ENCODE measurements around the gene MIOS. TPM values are rescaled to one million over a fixed set of nuclear protein-coding genes. Genes with fewer than 3 reads are reported as not detected.
"Not testable (repeated sequence)": the region's sequence is repeated elsewhere in the genome, so short reads cannot be mapped to it uniquely, and the experiment has no call there.

The MIOS gene
- total and polyA plus RNA-seq, 5 experiments from 2014 or later, result 15.6 to 37.7 (median 23.5) TPM

DNA sequence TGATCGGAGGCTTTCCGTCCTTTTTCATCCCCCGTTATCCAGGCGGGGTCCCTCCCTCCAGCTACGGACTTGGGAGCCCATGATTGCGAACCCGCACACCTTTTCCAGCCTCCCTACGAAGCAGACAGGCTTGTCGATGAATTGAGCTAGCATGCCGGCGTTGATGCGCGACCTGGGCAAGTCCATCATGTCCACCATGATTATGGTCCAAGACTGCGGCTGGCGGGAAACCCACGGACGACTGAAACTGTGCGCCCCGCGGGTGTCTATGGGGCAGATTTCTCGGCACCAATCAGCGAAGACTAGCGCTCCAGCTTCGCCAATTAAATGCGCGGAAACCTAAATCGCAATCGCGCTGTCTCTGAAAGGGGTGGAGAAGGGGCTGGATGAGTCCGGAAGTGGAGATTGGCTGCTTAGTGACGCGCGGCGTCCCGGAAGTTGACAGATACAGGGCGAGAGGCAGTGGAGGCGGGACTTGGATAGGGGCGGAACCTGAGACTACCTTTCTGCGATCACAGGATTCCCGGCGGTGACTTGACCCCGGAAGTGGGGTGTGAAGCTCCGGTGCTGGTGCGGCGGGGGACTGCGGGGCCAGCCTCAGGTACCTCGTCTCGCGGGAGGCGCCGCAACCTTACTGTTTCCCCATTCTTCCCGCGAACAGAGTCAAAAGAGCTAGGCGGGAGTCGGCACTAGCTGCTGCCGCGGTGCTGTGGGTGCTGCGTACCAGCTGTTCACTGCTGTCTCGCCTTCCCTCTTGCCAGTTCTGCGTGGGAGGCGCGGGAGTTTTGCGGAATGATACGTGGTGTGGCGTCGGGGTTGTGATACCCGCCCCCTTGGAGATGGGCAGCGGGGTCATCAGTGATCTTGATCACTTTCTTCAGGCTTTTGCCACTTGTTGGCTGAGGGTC lies 73.8 kb downstream of the MIOS start, which contains the start of gene UMAD1:
TSS of gene UMAD1 (plus strand) at position 532 of the 908 bp plus-strand sequence. CDS start 32,620 bp downstream, outside the sequence.
- peaks cover 16 to 55% (median 50%) of the 10 kb centered on the region in 4 donors for H3K4me1 Mint-ChIP-seq
- H3K36me3 Mint-ChIP-seq, result peaks cover under 1 to 31% (median 10%) of the 10 kb centered on the region in 3 donors
- peak within 1 kb of the TSS; percentile 90 to 99 (median 97) for H3K4me3 Mint-ChIP-seq
- no peaks in the 10 kb centered on the region for H3K27me3 Mint-ChIP-seq
- DNase-seq (peak; percentile 87 to 99 (median 99)), ATAC-seq (peak; percentile 87 to 88)
- no peaks in the 10 kb centered on the region for H3K9me3 Mint-ChIP-seq
- POLR2A ChIA-PET, result interaction anchor here (0.6 to 2.8 kb wide), 13 partner anchors 11 to 579 kb away, joined by 3 to 35 read pairs (median 4); partner anchors contain the start of genes C1GALT1, GLCCI1 and MIOS
- peak within 1 kb of the TSS; percentile 94 to 100 (median 98) for H3K27ac Mint-ChIP-seq

DNA sequence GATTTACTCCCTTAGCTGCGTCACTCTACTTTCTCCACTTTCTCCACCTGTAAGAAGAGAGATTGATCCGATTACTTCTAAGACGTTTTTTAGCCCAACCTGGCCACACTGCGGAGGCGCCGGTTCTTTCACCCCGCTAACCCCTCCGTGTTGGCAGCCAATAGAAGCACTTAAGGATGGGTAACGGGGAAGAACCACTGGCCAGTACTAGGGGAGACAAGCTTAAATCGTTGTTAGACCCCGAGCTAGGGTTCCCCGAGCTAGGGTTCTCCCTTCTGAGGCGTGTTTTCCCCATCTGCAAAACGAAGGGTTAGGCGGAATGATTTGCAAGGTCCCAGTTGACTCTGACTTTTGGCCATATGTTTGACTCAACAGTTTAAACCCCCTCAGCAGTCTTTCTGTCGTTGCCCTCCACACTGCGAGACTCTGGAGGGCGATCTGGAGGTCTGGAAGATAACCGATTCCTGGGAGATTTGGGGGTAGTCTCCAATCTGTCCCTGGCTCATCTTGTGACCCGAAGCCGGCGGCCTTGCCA lies 74.5 kb downstream of the MIOS start:
- no peaks in the 10 kb centered on the region for H3K27me3 Mint-ChIP-seq
- peak; percentile 11 to 20 for ATAC-seq
- no peak for DNase-seq
- H3K4me1 Mint-ChIP-seq, result peaks cover 18 to 61% (median 56%) of the 10 kb centered on the region in 4 donors
- POLR2A ChIA-PET, result interaction anchor here (0.6 to 2.8 kb wide), 12 partner anchors 10 to 579 kb away, joined by 3 to 35 read pairs (median 4); partner anchors contain the start of genes GLCCI1 and MIOS
- no peaks in the 10 kb centered on the region for H3K9me3 Mint-ChIP-seq
- peaks cover 5 to 28% (median 16%) of the 10 kb centered on the region in 3 donors for H3K36me3 Mint-ChIP-seq
- peak overlapping the region; percentile 90 to 99 (median 97) for H3K4me3 Mint-ChIP-seq
- H3K27ac Mint-ChIP-seq, result peak overlapping the region; percentile 94 to 100 (median 98)

DNA sequence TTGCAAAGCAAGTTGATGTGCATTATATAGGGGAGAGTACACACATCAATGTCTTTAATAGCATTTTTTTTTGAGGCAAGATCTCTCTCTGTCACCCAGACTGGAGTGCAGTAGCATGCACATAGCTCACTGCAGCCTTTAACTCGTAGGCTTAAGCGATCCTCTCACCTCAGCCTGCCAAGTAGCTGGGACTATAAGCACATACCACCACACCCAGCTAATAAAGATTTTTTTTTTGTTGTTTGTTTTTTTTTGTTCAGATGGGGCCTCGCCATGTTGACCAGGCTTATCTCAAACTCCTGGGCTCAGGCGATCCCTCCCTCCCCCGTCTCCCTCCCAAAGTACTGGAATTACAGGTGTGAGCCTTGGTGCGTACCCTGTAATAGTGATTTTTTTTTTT lies 75.4 kb downstream of the MIOS start:
- DNase-seq, result no peak
- peak overlapping the region; percentile 90 to 99 (median 97) for H3K4me3 Mint-ChIP-seq
- no peak for ATAC-seq
- no peaks in the 10 kb centered on the region for H3K9me3 Mint-ChIP-seq
- POLR2A ChIA-PET, result interaction anchor here (1.3 to 2.8 kb wide), 3 partner anchors 9 to 557 kb away, joined by 3 to 35 read pairs (median 10); partner anchors contain the start of gene GLCCI1
- H3K27ac Mint-ChIP-seq, result peak overlapping the region in 8 of 10 donors; percentile 79 to 100 (median 98)
- no peaks in the 10 kb centered on the region for H3K27me3 Mint-ChIP-seq
- H3K4me1 Mint-ChIP-seq, result peaks cover 18 to 69% (median 64%) of the 10 kb centered on the region in 4 donors
- H3K36me3 Mint-ChIP-seq, result peaks cover 5 to 30% (median 16%) of the 10 kb centered on the region in 3 donors

DNA sequence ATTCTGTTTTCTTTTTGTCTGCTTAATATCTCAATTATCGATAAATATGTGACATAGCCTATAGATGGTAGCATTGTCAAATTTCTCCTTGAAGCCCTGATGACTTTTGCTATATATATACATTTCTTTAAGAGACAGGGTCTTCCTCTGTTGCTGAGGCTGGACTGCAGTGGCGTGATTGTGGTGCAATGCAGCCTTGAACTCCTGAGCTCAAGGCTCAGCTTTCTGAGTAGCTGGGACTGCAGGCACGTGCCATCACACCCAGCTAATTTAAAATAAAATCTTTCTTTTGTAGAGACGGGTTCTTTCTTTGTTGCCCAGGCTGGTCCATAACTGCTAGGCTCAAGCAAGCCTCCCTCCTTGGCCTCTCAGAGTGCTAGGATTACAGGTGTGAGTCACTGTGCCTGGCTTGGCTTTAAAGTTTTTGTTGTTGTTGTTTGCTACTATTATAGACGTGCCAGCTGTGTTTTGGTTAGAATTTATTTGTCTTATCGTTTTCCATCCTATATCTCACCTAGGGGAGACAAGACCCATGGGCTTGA lies 80.9 kb downstream of the MIOS start:
- H3K36me3 Mint-ChIP-seq, result peaks cover 5 to 28% (median 14%) of the 10 kb centered on the region in 3 donors
- no peak overlapping the region for H3K4me3 Mint-ChIP-seq
- H3K27me3 Mint-ChIP-seq, result no peaks in the 10 kb centered on the region
- H3K4me1 Mint-ChIP-seq, result peaks cover 27 to 74% (median 64%) of the 10 kb centered on the region in 4 donors
- ATAC-seq, result no peak
- no peaks in the 10 kb centered on the region for H3K9me3 Mint-ChIP-seq
- no peak for DNase-seq
- no peak overlapping the region for H3K27ac Mint-ChIP-seq
- POLR2A ChIA-PET, result no interaction called here

DNA sequence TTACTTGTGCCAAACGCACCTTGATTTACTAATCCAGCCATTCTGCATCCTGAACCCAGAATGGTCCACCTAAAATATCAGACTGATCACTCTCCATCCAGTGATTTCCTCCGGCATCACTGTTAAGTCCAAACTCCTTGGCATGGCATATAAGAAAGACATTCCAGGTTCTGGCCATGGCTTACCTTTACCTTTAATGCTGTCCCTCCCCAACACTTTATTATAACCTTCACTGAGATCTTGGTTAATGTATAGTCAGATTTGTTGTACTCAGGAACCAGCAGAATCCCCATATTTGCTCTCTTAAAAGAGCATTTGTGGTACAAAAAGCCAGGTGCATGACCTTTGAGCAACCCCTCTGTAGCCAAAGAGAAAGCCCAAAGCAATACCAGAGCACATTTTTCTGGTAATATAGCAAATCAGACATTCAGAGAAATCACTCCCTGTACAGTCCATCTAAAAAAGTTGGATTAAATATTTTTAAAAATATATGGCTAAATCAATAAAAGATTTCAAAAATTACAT lies 84.1 kb downstream of the MIOS start:
- peak overlapping the region in 1 of 10 donors; percentile 25 for H3K27ac Mint-ChIP-seq
- no peaks in the 10 kb centered on the region for H3K27me3 Mint-ChIP-seq
- peaks cover 29 to 63% (median 56%) of the 10 kb centered on the region in 4 donors for H3K4me1 Mint-ChIP-seq
- no peak overlapping the region for H3K4me3 Mint-ChIP-seq
- H3K36me3 Mint-ChIP-seq, result peaks cover 2 to 9% (median 8%) of the 10 kb centered on the region in 3 donors
- no peak for ATAC-seq
- peaks cover 0 to 3% (median 0%) of the 10 kb centered on the region in 9 donors for H3K9me3 Mint-ChIP-seq
- POLR2A ChIA-PET, result interaction anchor here (2.8 kb wide), 1 partner anchor 10 kb away, joined by 10 read pairs; the partner anchor contains the start of gene UMAD1
- DNase-seq, result no peak

DNA sequence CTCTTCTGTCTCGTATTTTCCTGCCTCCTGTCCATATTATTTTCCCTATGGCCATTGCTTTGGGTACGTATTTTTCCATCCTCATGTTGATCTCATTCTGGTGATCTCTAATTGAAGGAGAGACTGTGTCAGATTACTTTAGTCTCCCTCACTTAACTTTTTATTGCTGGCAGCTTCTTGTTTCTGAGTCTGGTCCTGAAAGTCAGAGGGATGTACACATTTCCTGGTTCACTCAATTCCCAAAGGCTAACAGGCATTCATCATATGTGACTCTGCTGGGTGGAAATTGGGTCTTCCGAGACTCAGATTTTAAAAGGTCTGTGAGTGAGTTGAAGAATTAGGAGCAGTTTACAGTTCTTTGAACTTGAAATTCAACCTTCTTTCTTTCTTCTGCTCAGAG lies 84.8 kb downstream of the MIOS start:
- Mint-ChIP-seq H3K27me3 (no peaks in the 10 kb centered on the region), H3K4me1 (peaks cover 29 to 57% (median 50%) of the 10 kb centered on the region in 4 donors), H3K9me3 (peaks cover 0 to 10% (median 0%) of the 10 kb centered on the region in 9 donors), H3K27ac (peak overlapping the region in 8 of 10 donors; percentile 11 to 75 (median 32)), H3K36me3 (peaks cover 3 to 11% (median 10%) of the 10 kb centered on the region in 3 donors), H3K4me3 (no peak overlapping the region)
- ATAC-seq (no peak), DNase-seq (no peak)
- POLR2A ChIA-PET, result interaction anchor here (2.8 kb wide), 1 partner anchor 11 kb away, joined by 10 read pairs; the partner anchor contains the start of gene UMAD1

DNA sequence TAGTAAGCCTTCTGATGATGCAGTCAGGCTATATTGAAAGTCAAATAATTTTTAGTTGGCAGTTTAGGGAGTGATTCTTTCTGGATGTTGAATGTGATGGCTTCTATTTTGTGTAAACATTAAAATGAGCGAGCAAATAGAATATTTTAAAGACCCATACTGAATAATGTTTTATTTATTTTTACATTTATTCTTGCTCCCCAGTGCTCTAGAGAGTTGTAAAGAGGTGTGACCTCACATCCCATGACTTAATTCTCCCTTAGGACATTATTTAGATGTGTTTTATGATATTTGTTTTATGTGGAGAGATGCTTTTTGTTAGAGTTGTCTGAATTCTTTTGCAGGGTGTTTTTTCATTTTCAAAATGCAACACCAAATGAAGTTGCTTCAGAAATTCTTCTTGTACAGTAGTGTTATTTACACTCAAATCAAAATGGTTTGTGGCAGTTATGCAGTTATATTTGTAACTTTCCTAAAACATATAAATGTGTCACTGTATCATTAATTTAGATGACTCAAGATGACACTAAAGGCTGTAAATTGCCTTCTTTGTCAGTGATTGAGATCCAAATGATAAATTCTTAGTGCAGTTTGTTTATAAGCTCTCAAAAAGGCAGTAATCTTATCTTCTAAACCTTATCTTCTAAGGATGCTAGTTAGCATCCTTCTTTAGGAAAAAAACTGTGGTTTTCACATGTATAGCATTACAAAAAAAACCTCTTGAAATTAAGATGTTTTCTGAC lies 86.3 kb downstream of the MIOS start:
- Mint-ChIP-seq H3K9me3 (peaks cover 0 to 22% (median 5%) of the 10 kb centered on the region in 9 donors), H3K27ac (peak overlapping the region in 3 of 10 donors; percentile 4 to 16 (median 7)), H3K36me3 (peaks cover 16 to 20% (median 20%) of the 10 kb centered on the region in 3 donors), H3K27me3 (no peaks in the 10 kb centered on the region), H3K4me1 (peaks cover 34 to 57% (median 44%) of the 10 kb centered on the region in 4 donors), H3K4me3 (peak overlapping the region in 1 of 10 donors; percentile 29)
- POLR2A ChIA-PET, result no interaction called here
- no peak for DNase-seq
- ATAC-seq, result no peak

DNA sequence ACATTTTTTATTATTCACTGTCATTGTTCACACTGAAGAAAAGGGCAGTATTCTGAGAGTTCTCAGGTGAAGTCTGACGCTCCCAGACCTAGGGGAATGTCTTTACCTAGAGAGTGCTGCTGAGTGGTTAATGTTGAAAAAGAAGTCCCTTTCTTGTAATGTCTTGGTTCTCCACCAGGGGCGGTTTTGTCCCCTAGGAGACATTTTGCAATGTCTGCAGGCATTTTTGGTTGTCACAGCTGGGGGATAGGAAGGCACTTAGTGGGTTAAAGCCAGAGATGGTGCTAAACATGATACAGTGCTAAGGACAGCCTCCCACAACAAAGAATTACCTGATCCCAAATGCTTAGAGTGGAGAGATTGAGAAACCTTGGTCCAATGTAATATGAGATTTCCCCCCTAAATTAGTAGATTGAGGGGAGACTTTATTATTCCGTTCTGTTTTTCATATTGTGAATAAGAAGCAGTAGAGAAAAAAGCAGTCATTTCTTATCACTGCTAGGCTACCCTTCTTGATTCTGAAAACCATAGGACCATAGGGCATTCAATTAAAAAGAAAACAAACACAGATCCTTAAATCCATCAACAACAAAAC lies 87.0 kb downstream of the MIOS start:
- DNase-seq (no peak), ATAC-seq (no peak)
- Mint-ChIP-seq H3K9me3 (peaks cover 0 to 28% (median 12%) of the 10 kb centered on the region in 9 donors), H3K4me3 (no peak overlapping the region), H3K36me3 (peaks cover 18 to 24% (median 21%) of the 10 kb centered on the region in 3 donors), H3K4me1 (peaks cover 38 to 59% (median 44%) of the 10 kb centered on the region in 4 donors), H3K27me3 (no peaks in the 10 kb centered on the region), H3K27ac (peak overlapping the region in 2 of 10 donors; percentile 13 to 71)
- POLR2A ChIA-PET, result no interaction called here

DNA sequence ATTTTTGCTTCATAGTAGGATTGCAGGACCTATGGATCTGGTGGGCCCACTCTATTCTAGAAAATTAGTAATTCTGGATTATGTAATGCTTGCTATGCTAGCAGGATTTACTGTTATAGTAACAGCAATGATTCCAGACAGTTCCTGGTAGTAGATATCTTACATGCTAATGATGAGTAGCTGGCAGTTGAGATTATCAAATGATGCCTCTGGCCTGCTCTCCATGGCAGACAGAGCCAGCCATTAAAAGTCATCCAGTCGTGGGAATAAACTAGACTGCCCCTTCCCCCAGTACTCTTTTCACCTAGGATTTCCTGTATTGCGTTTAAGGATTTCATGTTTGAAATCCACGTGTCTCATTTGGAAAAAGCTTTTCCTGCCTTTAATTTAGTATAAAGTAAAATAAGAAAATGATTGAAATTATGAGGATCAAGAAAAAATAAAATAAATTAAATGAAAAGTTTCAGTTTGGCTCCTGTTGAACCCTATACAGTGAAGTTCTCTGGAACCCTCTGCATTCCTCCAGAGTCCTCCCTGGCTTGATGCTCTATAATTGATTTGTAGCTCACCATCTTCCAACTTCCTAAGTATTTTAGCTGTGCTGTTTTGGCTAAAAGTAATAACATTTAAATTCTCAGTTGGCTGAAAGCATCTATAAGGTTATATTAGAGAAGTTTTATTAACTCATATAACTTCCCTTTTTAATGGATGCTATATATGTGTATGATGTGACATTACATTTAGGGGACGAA lies 88.5 kb downstream of the MIOS start:
- no peak for ATAC-seq
- Mint-ChIP-seq H3K27ac (peak overlapping the region in 1 of 10 donors; percentile 27), H3K4me3 (no peak overlapping the region), H3K4me1 (peaks cover 36 to 62% (median 50%) of the 10 kb centered on the region in 4 donors), H3K27me3 (no peaks in the 10 kb centered on the region), H3K9me3 (peaks cover 0 to 41% (median 22%) of the 10 kb centered on the region in 9 donors), H3K36me3 (peaks cover 29 to 35% (median 30%) of the 10 kb centered on the region in 3 donors)
- POLR2A ChIA-PET, result interaction anchor here (0.7 kb wide), 1 partner anchor 229 kb away, joined by 4 read pairs; no protein-coding TSS in a partner anchor
- no peak for DNase-seq

DNA sequence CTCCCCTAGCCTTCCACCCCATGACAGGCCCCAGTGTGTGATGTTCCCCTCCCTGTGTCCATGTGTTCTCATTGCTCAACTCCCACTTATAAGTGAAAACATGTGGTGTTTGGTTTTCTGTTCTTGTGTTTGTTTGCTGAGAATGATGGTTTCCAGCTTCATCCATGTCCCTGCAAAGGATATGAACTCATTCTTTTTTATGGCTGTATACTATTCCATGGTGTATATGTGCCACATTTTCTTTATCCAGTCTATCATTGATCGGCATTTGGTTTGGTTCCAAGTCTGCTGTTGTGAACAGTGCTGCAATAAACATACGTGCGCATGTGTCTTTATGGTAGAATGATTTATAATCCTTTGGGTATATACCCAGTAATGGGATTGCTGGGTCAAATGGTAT lies 89.8 kb downstream of the MIOS start:
- peaks cover 30 to 35% (median 34%) of the 10 kb centered on the region in 3 donors for H3K36me3 Mint-ChIP-seq
- POLR2A ChIA-PET, H3K4me3 Mint-ChIP-seq, ATAC-seq, DNase-seq, H3K27me3 Mint-ChIP-seq: not testable (repeated sequence)
- H3K4me1 Mint-ChIP-seq, result peaks cover 40 to 62% (median 52%) of the 10 kb centered on the region in 4 donors
- peak overlapping the region in 2 of 10 donors; percentile 10 to 60 for H3K27ac Mint-ChIP-seq
- peaks cover 0 to 42% (median 23%) of the 10 kb centered on the region in 9 donors for H3K9me3 Mint-ChIP-seq

Data from naive thymus-derived CD8-positive, alpha-beta T cell (primary cell).